Thymus (tissue), 11 donors: ENCODE measurements around the gene SLC22A3. TPM values are rescaled to one million over a fixed set of nuclear protein-coding genes. Genes with fewer than 3 reads are reported as not detected.
"Not testable (repeated sequence)": the region's sequence is repeated elsewhere in the genome, so short reads cannot be mapped to it uniquely, and the experiment has no call there.

ENCODE experiments used
- DNase-seq, 9 donors: peaks; one replicate each; pipeline ENCODE4 v3.0.0-alpha.2; 2013; ENCODE audit warnings: low spot score in 9 of 9, low read depth in 6 of 9, missing footprints in 1 of 9
- H3K27ac ChIP-seq, 2 donors: one replicate each; pipeline ENCODE4 v1.5.1; 2013; ENCODE audit warnings: control low read depth in 1 of 2, low read depth in 1 of 2, low read length in 1 of 2, mild to moderate bottlenecking in 1 of 2, moderate library complexity in 1 of 2
- H3K27me3 ChIP-seq, 2 donors: one replicate each; pipeline ENCODE4 v1.5.1; 2013; ENCODE audit warnings: low read length in 1 of 2; ENCODE audit not compliant: control insufficient read depth in 2 of 2, insufficient read depth in 1 of 2
- H3K36me3 ChIP-seq, 2 donors: one replicate each; pipeline ENCODE4 v1.5.1; 2013; ENCODE audit warnings: low read length in 1 of 2, mild to moderate bottlenecking in 1 of 2, moderate library complexity in 1 of 2; ENCODE audit not compliant: control insufficient read depth in 2 of 2, insufficient read depth in 2 of 2
- H3K4me1 ChIP-seq, 2 donors: one replicate each; pipeline ENCODE4 v1.5.1; 2013; ENCODE audit warnings: low read length in 2 of 2; ENCODE audit not compliant: control insufficient read depth in 2 of 2, insufficient read depth in 2 of 2
- H3K4me3 ChIP-seq, 2 donors: one replicate each; pipeline ENCODE4 v1.5.1; 2013; ENCODE audit warnings: low read length in 2 of 2, control low read depth in 1 of 2, mild to moderate bottlenecking in 1 of 2
- H3K9me3 ChIP-seq, 2 donors: one replicate each; pipeline ENCODE4 v1.5.1; 2013; ENCODE audit warnings: low read length in 1 of 2, mild to moderate bottlenecking in 1 of 2; ENCODE audit not compliant: control insufficient read depth in 2 of 2, insufficient read depth in 1 of 2
- WGBS: extraction: QIAGEN DNeasy Blood & Tissue Kit; methylation state at CpG from one replicate; pipeline ENCODE4 v1.1.7; 2013; 5-methylcytosine and 5-hydroxymethylcytosine counted together
- polyA plus RNA-seq: library from polyadenylated mRNA; stranded (reverse); fragments of 200-250 nt; gene quantifications from one replicate; pipeline ENCODE4 v1.2.3, GENCODE V29; 2013
- total RNA-seq: library from RNA; stranded (reverse); fragments of 120-200 nt; gene quantifications from one replicate; pipeline ENCODE4 v1.2.4, GENCODE V29; 2013
- donor health status: healthy.

Gene SLC22A3
- total and polyA plus RNA-seq, 2 donors: 0.28 to 1.4 TPM

DNA sequence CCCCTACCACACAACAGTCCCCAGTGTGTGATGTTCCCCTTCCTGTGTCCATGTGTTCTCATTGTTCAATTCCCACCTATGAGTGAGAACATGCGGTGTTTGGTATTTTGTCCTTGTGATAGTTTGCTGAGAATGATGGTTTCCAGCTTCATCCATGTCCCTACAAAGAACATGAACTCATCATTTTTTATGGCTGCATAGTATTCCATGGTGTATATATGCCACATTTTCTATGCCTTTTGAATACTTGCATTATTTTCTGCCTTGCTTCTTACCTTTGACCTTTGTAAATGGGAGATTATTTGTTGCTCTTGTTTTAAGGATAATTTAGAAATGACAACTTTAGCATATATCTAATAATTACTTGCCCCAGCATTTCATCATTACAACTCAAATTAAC lies 45.3 kb downstream of the SLC22A3 start:
- H3K27ac ChIP-seq, DNase-seq, H3K9me3 ChIP-seq, H3K4me1 ChIP-seq, H3K27me3 ChIP-seq, H3K36me3 ChIP-seq, H3K4me3 ChIP-seq: not testable (repeated sequence)
- WGBS: 90% methylated on average over 1 of the region's 1 CpG

DNA sequence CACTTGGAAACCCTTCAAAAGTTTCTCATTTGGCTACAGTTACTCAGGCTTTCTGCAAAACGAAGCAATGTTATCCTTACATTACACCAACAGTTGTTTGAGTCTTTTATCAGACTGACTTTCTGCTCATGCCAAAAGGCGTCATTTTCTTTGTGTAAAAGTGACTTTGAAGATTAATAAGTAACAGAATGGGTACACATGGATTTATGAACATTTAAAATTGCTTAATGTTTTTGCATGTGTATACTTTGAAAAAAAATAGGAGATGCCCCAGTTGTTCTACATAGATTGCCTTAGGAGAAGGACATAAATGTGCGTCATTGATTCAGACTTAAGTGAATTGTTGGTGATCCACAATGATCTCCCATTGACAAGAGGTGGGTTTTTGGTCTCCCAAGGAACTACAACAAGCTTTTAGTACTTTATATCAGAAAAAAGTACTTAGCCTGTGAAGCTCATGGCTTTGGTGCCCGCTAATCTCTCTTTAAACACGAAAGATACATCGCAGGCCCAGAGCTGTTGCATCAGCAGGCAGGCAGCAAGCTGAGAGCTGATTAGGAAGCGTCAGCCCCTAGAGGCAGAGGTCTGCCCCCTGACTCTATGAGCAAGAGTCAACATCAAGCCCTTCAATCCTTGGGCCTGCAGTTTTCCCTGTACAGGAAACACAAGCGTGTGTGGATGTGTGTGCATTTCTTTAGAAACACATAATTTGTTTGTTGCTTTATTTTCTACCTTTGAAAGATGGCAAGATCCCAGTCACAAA lies 45.9 kb downstream of the SLC22A3 start:
- Histone ChIP-seq H3K4me1 (no peaks in the 10 kb centered on the region), H3K36me3 (no peaks in the 10 kb centered on the region), H3K4me3 (no peak overlapping the region), H3K27me3 (no peaks in the 10 kb centered on the region), H3K27ac (no peak overlapping the region), H3K9me3 (no peaks in the 10 kb centered on the region)
- WGBS: 76% methylated on average over 8 of the region's 8 CpGs
- DNase-seq: no peak

DNA sequence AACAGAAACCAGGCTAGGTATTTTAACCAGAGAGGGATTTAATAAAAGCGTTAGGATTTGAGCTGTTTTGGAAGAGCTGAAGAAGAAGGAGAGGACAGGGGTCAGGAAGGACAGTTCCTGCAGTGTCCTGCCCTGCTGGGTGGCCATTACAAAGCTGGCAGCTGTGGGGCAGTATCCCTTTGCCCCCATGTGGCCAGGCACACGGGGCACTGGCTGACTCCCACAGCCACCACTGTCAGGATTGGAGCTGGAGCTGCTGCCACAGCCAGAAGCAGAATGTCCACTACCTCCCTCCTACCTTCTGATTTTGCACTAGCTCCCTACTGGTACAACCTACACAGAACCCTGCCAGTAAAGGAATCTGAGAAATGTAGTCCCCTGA lies 46.5 kb downstream of the SLC22A3 start:
- no peaks in the 10 kb centered on the region for H3K9me3 ChIP-seq
- 77% methylated on average over 2 of the region's 2 CpGs for WGBS
- no peaks in the 10 kb centered on the region for H3K27me3 ChIP-seq
- no peaks in the 10 kb centered on the region for H3K36me3 ChIP-seq
- no peaks in the 10 kb centered on the region for H3K4me1 ChIP-seq
- H3K4me3 ChIP-seq: no peak overlapping the region
- no peak overlapping the region for H3K27ac ChIP-seq
- no peak for DNase-seq

DNA sequence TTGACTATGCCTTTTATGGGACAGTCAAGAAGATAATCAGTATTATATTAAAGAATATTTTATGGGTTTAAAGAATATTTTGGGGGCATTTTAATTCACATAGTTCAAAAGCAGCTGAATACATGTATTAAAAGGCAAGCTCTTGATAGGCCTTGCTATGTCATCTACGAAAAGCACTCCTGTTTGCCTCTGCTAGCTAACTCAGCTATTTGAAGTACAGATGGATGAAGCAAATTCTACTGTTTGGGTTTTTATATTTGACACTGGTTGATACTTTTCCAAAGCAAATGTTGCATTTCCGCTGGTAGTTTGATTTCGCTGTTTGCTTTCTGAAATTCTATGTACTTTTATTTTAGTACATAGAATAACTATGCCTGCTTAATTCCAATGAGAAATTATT lies 47.0 kb downstream of the SLC22A3 start:
- H3K27me3 ChIP-seq: no peaks in the 10 kb centered on the region
- H3K4me3 ChIP-seq: no peak overlapping the region
- 95% methylated on average over 3 of the region's 3 CpGs for WGBS
- no peaks in the 10 kb centered on the region for H3K9me3 ChIP-seq
- no peaks in the 10 kb centered on the region for H3K4me1 ChIP-seq
- DNase-seq: no peak
- H3K36me3 ChIP-seq: no peaks in the 10 kb centered on the region
- H3K27ac ChIP-seq: no peak overlapping the region

DNA sequence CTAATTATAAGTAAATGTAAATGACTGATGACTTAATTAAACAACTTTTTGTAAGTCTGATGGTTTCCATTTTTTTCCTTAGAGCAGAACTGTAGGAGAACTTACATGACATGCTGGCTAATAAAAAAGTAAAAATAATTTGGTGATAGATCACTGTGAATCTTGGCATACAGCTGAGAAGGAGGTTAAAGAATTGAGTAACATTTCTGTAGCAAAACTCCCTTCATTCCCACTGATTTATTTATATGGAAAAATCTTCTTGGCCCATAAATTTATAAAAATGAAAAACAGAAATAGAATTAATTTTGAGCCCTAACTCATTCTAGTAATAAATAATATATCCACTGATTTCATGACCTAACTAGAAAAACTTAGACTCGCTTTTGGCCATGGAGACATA lies 48.1 kb downstream of the SLC22A3 start:
- H3K27ac ChIP-seq: no peak overlapping the region
- no peak overlapping the region for H3K4me3 ChIP-seq
- H3K9me3 ChIP-seq: no peaks in the 10 kb centered on the region
- H3K36me3 ChIP-seq: no peaks in the 10 kb centered on the region
- no peak for DNase-seq
- H3K27me3 ChIP-seq: no peaks in the 10 kb centered on the region
- H3K4me1 ChIP-seq: no peaks in the 10 kb centered on the region
- WGBS: 96% methylated on average over 1 of the region's 1 CpG

DNA sequence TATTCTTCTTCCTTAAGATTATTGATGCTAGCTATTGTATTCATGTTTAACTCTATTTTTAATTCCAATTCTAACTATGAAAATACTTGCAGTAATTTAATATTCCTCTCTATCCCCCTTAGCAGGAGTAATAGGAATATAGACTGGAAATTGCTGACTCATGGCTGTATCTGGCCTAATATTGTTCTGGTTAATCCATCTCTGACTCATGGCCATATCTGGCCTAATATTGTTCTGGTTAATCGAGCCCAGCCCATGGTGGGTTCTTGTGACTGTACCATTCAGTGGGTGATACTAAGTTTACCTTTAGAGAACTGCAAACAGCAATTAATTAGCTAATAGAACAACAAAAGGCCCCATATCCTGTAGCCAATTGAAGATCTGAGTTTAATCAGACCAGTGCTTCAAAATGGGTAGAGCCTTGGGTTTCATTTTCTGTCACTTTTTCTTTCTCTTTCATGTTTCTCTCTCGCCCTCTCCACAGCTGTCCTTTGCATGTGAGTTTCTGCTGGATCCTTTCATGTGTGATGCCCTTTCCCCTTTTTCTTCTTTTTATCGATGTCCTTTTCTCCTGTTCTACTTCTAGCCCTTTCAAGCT lies 50.6 kb downstream of the SLC22A3 start:
- Histone ChIP-seq H3K27ac (no peak overlapping the region), H3K4me3 (no peak overlapping the region), H3K9me3 (no peaks in the 10 kb centered on the region), H3K27me3 (no peaks in the 10 kb centered on the region), H3K36me3 (no peaks in the 10 kb centered on the region), H3K4me1 (no peaks in the 10 kb centered on the region)
- DNase-seq: no peak
- WGBS: 89% methylated on average over 3 of the region's 3 CpGs

DNA sequence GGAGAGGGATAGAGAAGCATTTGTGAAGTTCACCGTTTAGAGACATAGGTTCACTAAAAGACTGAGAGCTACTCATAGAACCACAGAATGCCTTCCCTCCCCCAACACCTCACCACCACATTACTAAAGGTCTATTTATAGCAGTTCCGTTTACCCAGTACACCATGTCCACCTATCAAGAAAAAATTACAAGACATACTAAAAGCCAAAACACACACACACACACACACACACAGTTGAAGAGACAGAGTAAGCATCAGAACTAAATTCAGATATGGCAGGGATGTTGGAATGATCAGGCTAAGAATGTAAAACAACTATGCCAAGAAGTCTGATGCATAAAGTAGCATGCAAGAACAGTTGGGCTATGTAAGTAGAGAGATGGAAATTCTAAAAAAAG lies 52.3 kb downstream of the SLC22A3 start:
- Histone ChIP-seq H3K9me3 (no peaks in the 10 kb centered on the region), H3K27me3 (no peaks in the 10 kb centered on the region), H3K4me1 (no peaks in the 10 kb centered on the region), H3K4me3 (no peak overlapping the region), H3K36me3 (no peaks in the 10 kb centered on the region), H3K27ac (no peak overlapping the region)
- WGBS: 70% methylated on average over 2 of the region's 2 CpGs
- DNase-seq: no peak

DNA sequence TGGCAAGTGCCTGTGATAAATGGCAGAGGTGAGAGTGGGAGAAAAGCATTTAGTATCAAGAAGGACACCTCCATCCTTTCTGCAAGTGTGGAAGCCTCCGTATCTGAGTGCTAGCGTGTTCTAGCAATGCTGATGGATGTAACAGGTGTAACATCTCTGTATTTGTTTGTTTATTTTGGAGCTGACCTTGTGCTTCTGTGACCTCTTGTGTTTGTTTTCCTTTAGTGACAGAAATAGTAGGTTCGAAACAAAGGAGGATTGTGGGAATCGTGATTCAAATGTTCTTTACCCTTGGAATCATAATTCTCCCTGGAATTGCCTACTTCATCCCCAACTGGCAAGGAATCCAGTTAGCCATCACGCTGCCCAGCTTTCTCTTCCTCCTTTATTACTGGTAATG lies 60.4 kb downstream of the SLC22A3 start:
- Histone ChIP-seq H3K36me3 (no peaks in the 10 kb centered on the region), H3K27ac (no peak overlapping the region)
- whole genome bisulfite sequencing: 94% methylated on average over 5 of the region's 5 CpGs

DNA sequence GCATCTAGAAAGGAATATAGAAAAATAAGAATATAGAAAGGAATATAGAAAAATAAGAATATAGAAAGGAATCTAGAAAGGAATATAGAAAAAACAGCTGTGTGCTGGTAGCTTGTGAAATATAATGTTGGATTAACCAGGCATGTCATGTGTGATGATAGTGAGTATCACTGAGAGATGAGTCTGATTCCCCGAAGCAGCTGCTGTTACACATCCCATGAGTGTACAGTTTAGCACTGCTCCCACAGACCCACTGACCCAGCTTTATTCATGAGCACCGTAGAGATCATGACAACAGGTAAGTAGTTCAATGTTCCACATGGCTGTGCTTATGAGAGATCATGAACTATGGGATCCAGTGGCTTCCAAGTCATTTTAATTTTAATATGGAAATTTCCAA lies 64.8 kb downstream of the SLC22A3 start:
- Histone ChIP-seq H3K9me3 (no peaks in the 10 kb centered on the region), H3K27me3 (no peaks in the 10 kb centered on the region), H3K27ac (no peak overlapping the region), H3K36me3 (no peaks in the 10 kb centered on the region), H3K4me1 (no peaks in the 10 kb centered on the region), H3K4me3 (no peak overlapping the region)
- WGBS: 98% methylated on average over 2 of the region's 2 CpGs
- DNase-seq: no peak

More for the DNA sequence above, 60.4 kb downstream of the SLC22A3 start:
- H3K9me3 ChIP-seq: no peaks in the 10 kb centered on the region
- H3K4me1 ChIP-seq: no peaks in the 10 kb centered on the region
- no peak for DNase-seq
- H3K27me3 ChIP-seq: no peaks in the 10 kb centered on the region
- H3K4me3 ChIP-seq: no peak overlapping the region
